ENCODE results near the gene SSU72. TPM values are rescaled to one million over a fixed set of nuclear protein-coding genes. Genes with fewer than 3 reads are reported as not detected.

The SSU72 gene
- total RNA-seq, 4 donors from 2014 or later: 95.7 to 130 (median 107) TPM

- DNase-seq (ENCODE audit: low spot score) (no peak), ATAC-seq (ENCODE audit: low FRiP score) (no peak)
- TF ChIP-seq, protein P1, sequence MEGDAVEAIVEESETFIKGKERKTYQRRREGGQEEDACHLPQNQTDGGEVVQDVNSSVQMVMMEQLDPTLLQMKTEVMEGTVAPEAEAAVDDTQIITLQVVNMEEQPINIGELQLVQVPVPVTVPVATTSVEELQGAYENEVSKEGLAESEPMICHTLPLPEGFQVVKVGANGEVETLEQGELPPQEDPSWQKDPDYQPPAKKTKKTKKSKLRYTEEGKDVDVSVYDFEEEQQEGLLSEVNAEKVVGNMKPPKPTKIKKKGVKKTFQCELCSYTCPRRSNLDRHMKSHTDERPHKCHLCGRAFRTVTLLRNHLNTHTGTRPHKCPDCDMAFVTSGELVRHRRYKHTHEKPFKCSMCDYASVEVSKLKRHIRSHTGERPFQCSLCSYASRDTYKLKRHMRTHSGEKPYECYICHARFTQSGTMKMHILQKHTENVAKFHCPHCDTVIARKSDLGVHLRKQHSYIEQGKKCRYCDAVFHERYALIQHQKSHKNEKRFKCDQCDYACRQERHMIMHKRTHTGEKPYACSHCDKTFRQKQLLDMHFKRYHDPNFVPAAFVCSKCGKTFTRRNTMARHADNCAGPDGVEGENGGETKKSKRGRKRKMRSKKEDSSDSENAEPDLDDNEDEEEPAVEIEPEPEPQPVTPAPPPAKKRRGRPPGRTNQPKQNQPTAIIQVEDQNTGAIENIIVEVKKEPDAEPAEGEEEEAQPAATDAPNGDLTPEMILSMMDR (IDR thresholded peaks at IDR 0.05): no peak
Observed at GRCh38 chr1:1539310-1540089, 35.2 kb downstream of the SSU72 start.

- DNase-seq (ENCODE audit: low spot score) (no peak), ATAC-seq (ENCODE audit: low FRiP score) (no peak)
- TF ChIP-seq, protein P1 (IDR thresholded peaks at IDR 0.05): no peak
Observed at GRCh38 chr1:1538989-1539309, 35.7 kb downstream of the SSU72 start.

- DNase-seq (ENCODE audit: low spot score): no peak
- no peak for ATAC-seq (ENCODE audit: low FRiP score)
- TF ChIP-seq, protein P1 (IDR thresholded peaks at IDR 0.05): no peak
Observed at GRCh38 chr1:1538334-1538733, 36.3 kb downstream of the SSU72 start.

GRCh38 chr1:1537626-1538250, 36.9 kb downstream of the SSU72 start:
- DNase-seq (ENCODE audit: low spot score): no peak
- TF ChIP-seq, protein P1 (IDR thresholded peaks at IDR 0.05): no peak
- ATAC-seq (ENCODE audit: low FRiP score): no peak

GRCh38 chr1:1536938-1537546, 37.6 kb downstream of the SSU72 start:
- DNase-seq (ENCODE audit: low spot score) (no peak), ATAC-seq (ENCODE audit: low FRiP score) (no peak)
- TF ChIP-seq, protein P1 (IDR thresholded peaks at IDR 0.05): no peak

- ATAC-seq (ENCODE audit: low FRiP score) (no peak), DNase-seq (ENCODE audit: low spot score) (no peak)
- TF ChIP-seq, protein P1 (IDR thresholded peaks at IDR 0.05): no peak
Observed at GRCh38 chr1:1536019-1536937, 38.4 kb downstream of the SSU72 start.

Data from omental fat pad (tissue), 4 donors.